ENCODE data around the gene ARNT2.

Gene ARNT2

GRCh38 chr15:80514071-80514780 is 110.0 kb downstream of the ARNT2 start:
- DNase-seq (ENCODE audit: low read depth in 2 of 2): no peak

- no peak for DNase-seq (ENCODE audit: low read depth in 2 of 2)
Observed at GRCh38 chr15:80517290-80517689, 113.1 kb downstream of the ARNT2 start.

GRCh38 chr15:80518522-80518921 is 114.3 kb downstream of the ARNT2 start:
- no peak for DNase-seq (ENCODE audit: low read depth in 2 of 2)

- DNase-seq (ENCODE audit: low read depth in 2 of 2): no peak
Observed at GRCh38 chr15:80523746-80524145, 119.6 kb downstream of the ARNT2 start.

GRCh38 chr15:80525853-80526252 is 121.7 kb downstream of the ARNT2 start:
- no peak for DNase-seq (ENCODE audit: low read depth in 2 of 2)

GRCh38 chr15:80526556-80527340 is 122.6 kb downstream of the ARNT2 start:
- no peak for DNase-seq (ENCODE audit: low read depth in 2 of 2)

- no peak for DNase-seq (ENCODE audit: low read depth in 2 of 2)
Observed at GRCh38 chr15:80527406-80527805, 123.2 kb downstream of the ARNT2 start.

GRCh38 chr15:80527961-80528360 is 123.8 kb downstream of the ARNT2 start:
- no peak for DNase-seq (ENCODE audit: low read depth in 2 of 2)

GRCh38 chr15:80530737-80531365 is 126.7 kb downstream of the ARNT2 start:
- no peak for DNase-seq (ENCODE audit: low read depth in 2 of 2)

GRCh38 chr15:80531388-80531787 is 127.2 kb downstream of the ARNT2 start:
- DNase-seq (ENCODE audit: low read depth in 2 of 2): no peak

- DNase-seq (ENCODE audit: low read depth in 2 of 2): no peak
Observed at GRCh38 chr15:80531796-80532195, 127.6 kb downstream of the ARNT2 start.

- no peak for DNase-seq (ENCODE audit: low read depth in 2 of 2)
Observed at GRCh38 chr15:80533790-80534333, 129.7 kb downstream of the ARNT2 start.

- DNase-seq (ENCODE audit: low read depth in 2 of 2): no peak
Observed at GRCh38 chr15:80536231-80536630, 132.0 kb downstream of the ARNT2 start.

- no peak for DNase-seq (ENCODE audit: low read depth in 2 of 2)
Observed at GRCh38 chr15:80536716-80537115, 132.5 kb downstream of the ARNT2 start.

- DNase-seq (ENCODE audit: low read depth in 2 of 2): no peak
Observed at GRCh38 chr15:80545078-80545477, 140.9 kb downstream of the ARNT2 start.

GRCh38 chr15:80547264-80547663 is 143.1 kb downstream of the ARNT2 start:
- no peak for DNase-seq (ENCODE audit: low read depth in 2 of 2)

GRCh38 chr15:80549191-80549590 is 145.0 kb downstream of the ARNT2 start:
- DNase-seq (ENCODE audit: low read depth in 2 of 2): no peak

- DNase-seq (ENCODE audit: low read depth in 2 of 2): no peak
Observed at GRCh38 chr15:80549654-80550053, 145.5 kb downstream of the ARNT2 start.

- DNase-seq (ENCODE audit: low read depth in 2 of 2): no peak
Observed at GRCh38 chr15:80550219-80550907, 146.2 kb downstream of the ARNT2 start.

GRCh38 chr15:80550908-80551260 is 146.7 kb downstream of the ARNT2 start:
- DNase-seq (ENCODE audit: low read depth in 2 of 2): no peak

- no peak for DNase-seq (ENCODE audit: low read depth in 2 of 2)
Observed at GRCh38 chr15:80551348-80551747, 147.2 kb downstream of the ARNT2 start.

GRCh38 chr15:80554560-80554959 is 150.4 kb downstream of the ARNT2 start:
- DNase-seq (ENCODE audit: low read depth in 2 of 2): no peak

All from stimulated activated CD8-positive, alpha-beta memory T cell treated with anti-CD3 and anti-CD28 coated beads, Interleukin-15, amount 100 ng/mL, for 4 hours (primary cell).